ENCODE data around the gene NSD2.

NSD2 gene

DNA sequence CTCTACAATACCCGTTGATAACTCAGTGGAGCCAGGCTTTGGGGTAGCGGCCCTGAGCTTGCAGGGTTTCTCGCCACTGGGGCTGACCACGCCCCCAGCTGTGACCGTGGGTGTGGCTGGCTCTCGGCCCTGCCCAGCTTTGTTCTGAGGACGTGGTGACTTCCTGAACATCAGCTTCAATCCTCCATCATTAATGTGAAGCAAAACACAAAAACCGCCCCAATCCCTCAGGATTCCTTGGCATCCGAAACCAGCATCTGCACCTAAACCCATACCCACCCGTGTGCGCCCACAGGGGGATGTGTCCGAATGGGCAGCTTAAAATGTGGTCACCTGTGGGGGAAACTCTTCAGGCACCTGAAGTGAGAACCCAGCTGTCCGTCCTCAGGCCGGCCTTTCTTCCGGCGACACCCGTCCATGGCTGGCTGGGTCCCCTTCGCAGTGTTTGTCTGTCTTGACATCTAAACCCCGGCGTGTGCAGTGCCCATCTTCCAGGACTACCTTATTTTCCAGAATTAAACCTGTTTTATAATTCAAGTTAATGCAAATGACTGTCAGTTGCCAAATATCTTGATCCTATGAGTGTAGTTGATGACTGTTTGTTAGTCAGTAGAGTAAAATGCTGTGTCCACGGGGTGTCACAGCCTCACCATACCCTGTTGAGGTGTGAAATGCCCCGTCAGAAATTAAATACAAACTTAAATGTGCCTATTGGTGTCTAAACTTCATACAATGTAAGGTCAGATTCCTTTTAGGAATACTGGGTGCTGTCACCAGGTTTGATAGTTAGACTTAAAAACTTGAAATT, 110.3 kb downstream of the NSD2 start:
- H3K9ac ChIP-seq (ENCODE audit: low read length) = no peak overlapping the region
- no peaks in the 10 kb centered on the region for H3K27me3 ChIP-seq (ENCODE audit: control insufficient read depth, insufficient read depth, low read length)
- H3K36me3 ChIP-seq (ENCODE audit: control insufficient read depth, insufficient read depth, low read length) = peaks cover 96% of the 10 kb centered on the region
- H3K9me3 ChIP-seq (ENCODE audit: control insufficient read depth, insufficient read depth, low read depth, low read length) = no peaks in the 10 kb centered on the region
- H3K4me3 ChIP-seq (ENCODE audit: low read depth, low read length) = no peak overlapping the region
- H3K4me1 ChIP-seq (ENCODE audit: control insufficient read depth, insufficient read depth, low read length) = no peaks in the 10 kb centered on the region
- no peak overlapping the region for H3K27ac ChIP-seq (ENCODE audit: low read depth, low read length)

DNA sequence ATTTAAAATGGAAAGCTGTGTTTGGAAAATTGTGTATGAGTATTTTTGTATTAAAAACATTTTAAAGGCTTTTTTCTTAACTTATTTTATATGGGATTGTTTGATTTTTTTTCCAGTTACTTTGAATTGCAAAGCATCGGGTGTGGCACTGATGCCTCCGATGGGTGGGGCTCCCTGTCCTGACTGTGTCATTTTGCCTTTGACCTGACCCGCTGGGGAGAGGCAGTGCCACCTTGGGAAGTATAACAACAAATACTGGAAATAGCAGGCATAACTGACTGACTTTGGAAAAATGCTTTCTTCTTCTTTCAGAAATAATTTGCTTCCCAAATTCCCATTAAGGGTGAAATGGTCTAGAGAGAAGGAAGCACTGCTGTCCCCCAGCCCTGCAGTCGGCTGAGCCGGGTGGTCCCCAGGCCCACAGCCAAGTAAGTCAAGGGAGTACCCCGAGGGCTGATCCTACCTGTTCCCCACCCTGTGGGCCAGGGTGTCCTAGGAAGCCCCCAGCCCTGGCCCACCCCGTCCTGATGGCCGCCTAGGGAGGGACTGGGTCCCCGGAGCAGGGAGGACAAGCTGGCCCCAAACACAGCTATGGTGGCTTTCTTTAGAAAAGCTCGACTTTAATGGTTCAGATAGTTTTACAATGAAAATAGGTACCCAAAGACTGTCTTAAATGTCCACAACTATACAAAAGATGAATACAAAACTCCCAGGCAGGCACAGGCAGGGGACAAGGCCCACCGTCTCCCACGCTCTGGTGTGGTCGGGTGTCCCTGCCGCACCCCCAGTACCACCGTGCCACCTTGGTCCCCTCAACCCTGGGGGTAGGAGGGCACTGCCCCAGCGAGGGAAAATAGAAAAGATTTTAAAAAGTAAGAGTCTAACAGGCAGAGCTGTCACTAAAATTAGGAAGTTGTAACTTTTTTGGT, 111.2 kb downstream of the NSD2 start:
- Histone ChIP-seq H3K9ac (ENCODE audit: low read length) (no peak overlapping the region), H3K4me1 (ENCODE audit: control insufficient read depth, insufficient read depth, low read length) (no peaks in the 10 kb centered on the region), H3K27ac (ENCODE audit: low read depth, low read length) (no peak overlapping the region), H3K9me3 (ENCODE audit: control insufficient read depth, insufficient read depth, low read depth, low read length) (no peaks in the 10 kb centered on the region), H3K4me3 (ENCODE audit: low read depth, low read length) (no peak overlapping the region), H3K27me3 (ENCODE audit: control insufficient read depth, insufficient read depth, low read length) (no peaks in the 10 kb centered on the region), H3K36me3 (ENCODE audit: control insufficient read depth, insufficient read depth, low read length) (peaks cover 96% of the 10 kb centered on the region)

DNA sequence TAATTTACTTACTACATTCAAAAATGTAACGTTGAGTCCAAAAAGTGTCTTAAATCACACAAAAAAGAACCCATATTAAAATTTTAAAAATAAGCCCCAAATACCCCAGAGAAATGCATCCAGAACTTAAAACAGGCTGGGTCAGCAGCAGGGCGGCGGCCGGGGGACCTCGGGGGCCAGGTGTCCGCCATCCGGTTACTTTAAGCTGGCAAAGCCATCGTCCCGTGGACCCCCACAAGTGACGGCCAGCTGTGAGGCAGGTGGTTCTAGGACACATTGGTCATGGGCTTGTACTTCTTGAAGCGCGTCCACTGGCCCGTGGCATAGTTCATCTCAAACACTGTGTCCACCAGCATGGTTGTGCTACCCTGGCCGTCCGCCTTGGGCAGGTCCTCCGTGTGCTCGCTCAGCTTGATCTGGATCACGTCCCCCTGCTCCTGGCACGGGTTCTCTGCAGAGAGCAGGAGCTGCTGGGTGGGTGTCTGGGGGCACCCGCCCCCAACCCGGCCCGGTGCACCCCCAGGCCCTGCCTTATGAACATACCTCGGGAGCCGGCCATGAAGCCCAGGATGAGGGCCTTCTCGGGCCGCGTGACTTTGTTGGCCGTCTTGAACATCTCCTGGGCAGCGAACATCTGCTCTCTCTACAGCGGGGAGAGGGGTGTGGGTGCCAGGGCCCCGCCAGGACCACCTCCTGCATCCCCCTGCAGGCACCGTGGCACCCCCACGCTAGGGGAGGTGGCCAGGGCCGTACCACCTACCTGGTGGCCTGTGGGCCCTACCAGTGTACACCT, 112.1 kb downstream of the NSD2 start:
- no peaks in the 10 kb centered on the region for H3K4me1 ChIP-seq (ENCODE audit: control insufficient read depth, insufficient read depth, low read length)
- H3K9me3 ChIP-seq (ENCODE audit: control insufficient read depth, insufficient read depth, low read depth, low read length) = no peaks in the 10 kb centered on the region
- no peaks in the 10 kb centered on the region for H3K27me3 ChIP-seq (ENCODE audit: control insufficient read depth, insufficient read depth, low read length)
- no peak overlapping the region for H3K27ac ChIP-seq (ENCODE audit: low read depth, low read length)
- H3K4me3 ChIP-seq (ENCODE audit: low read depth, low read length) = no peak overlapping the region
- no peak overlapping the region for H3K9ac ChIP-seq (ENCODE audit: low read length)
- H3K36me3 ChIP-seq (ENCODE audit: control insufficient read depth, insufficient read depth, low read length) = peaks cover 98% of the 10 kb centered on the region

DNA sequence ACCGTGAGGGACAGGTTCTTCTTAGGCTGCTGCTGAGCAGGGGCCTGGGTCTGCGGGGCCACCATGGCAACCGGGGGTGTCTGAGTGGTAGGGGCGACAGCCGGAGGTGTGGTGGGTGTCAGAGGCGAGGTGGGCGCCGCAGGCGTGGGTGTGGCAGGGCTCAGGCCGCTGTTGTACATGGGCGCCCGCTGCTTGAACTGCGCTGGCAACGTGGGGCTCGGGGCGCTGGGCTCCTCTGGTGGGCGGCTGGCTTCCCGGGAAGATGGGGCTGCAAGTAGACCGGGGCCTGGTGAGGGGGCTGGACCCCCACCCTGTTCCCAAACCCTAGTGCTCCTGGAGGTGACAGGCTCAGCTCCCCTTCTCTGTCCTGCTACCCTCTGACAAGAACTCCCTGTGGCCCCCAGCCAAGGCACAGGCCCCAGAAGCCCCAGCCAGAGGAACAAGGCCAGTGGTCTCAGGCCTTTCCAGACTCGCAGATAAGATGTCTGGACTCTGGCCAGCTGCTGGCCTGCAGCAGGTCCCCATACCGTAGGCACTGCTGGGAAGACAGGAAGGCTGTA, 112.7 kb downstream of the NSD2 start:
- no peak overlapping the region for H3K27ac ChIP-seq (ENCODE audit: low read depth, low read length)
- no peak overlapping the region for H3K9ac ChIP-seq (ENCODE audit: low read length)
- no peaks in the 10 kb centered on the region for H3K27me3 ChIP-seq (ENCODE audit: control insufficient read depth, insufficient read depth, low read length)
- no peaks in the 10 kb centered on the region for H3K4me1 ChIP-seq (ENCODE audit: control insufficient read depth, insufficient read depth, low read length)
- H3K36me3 ChIP-seq (ENCODE audit: control insufficient read depth, insufficient read depth, low read length) = peaks cover 97% of the 10 kb centered on the region
- no peaks in the 10 kb centered on the region for H3K9me3 ChIP-seq (ENCODE audit: control insufficient read depth, insufficient read depth, low read depth, low read length)
- no peak overlapping the region for H3K4me3 ChIP-seq (ENCODE audit: low read depth, low read length)

DNA sequence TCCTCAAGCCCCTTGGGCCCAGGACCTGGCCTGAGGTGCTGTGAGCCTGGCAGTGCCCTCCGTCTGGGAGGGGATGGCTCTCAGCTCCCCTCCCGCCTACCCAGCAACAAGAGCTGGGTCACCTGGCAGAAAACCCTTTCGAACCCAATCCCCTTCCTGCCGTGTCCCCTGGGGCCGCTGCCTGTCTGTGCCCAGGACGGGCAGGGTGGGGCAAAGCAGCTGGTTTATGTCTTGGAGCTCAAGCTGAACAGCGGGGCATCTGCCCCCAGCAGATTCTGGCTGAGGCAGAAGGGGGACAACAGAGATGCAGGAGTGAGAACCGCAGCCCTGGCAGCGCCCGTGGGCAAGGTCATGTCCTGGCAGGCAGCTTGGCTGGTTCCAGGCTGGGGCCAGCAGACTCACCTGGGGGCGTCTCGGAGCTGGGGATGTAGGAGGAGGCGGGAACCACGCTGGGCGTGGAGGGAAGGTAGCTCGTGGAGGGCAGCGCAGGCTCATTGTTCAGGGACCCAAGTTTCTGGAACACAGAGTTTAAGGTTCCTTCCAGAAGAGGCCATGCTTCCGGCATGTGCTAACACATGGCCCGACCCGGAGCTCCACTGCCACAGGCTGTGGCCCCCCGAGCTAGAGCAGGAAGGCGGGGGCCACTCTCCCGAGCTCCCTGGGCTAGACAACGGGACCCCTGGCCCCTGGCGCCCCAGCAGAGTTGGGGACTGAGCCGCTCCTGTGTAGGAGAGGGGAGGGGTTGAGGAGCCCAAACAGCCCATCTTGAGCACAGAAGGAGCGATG, 113.4 kb downstream of the NSD2 start:
- Histone ChIP-seq H3K27me3 (ENCODE audit: control insufficient read depth, insufficient read depth, low read length) (no peaks in the 10 kb centered on the region), H3K36me3 (ENCODE audit: control insufficient read depth, insufficient read depth, low read length) (peaks cover 97% of the 10 kb centered on the region), H3K9me3 (ENCODE audit: control insufficient read depth, insufficient read depth, low read depth, low read length) (no peaks in the 10 kb centered on the region), H3K27ac (ENCODE audit: low read depth, low read length) (no peak overlapping the region), H3K4me1 (ENCODE audit: control insufficient read depth, insufficient read depth, low read length) (no peaks in the 10 kb centered on the region), H3K4me3 (ENCODE audit: low read depth, low read length) (no peak overlapping the region), H3K9ac (ENCODE audit: low read length) (no peak overlapping the region)

DNA sequence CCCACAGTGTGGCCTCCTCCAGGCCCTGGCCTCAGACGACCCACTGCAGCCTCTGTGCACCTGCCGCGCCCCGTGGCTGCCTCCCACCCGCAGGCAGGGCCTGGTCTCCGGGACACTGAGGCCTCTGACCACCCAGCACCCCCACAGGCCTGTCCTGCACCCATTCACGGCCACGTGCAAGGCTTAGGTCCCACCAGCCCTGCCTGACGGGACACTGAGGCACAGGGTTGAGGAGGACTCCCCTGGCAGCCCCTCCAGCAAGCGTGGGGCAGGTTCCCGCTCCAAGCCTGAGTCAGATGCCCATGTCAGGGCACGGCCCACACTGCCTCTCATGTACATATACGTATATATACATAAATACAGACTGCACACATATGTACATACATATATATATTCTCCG, 114.1 kb downstream of the NSD2 start:
- Histone ChIP-seq H3K36me3 (ENCODE audit: control insufficient read depth, insufficient read depth, low read length) (peaks cover 97% of the 10 kb centered on the region), H3K27ac (ENCODE audit: low read depth, low read length) (no peak overlapping the region), H3K9ac (ENCODE audit: low read length) (no peak overlapping the region), H3K4me3 (ENCODE audit: low read depth, low read length) (no peak overlapping the region), H3K27me3 (ENCODE audit: control insufficient read depth, insufficient read depth, low read length) (no peaks in the 10 kb centered on the region), H3K9me3 (ENCODE audit: control insufficient read depth, insufficient read depth, low read depth, low read length) (no peaks in the 10 kb centered on the region), H3K4me1 (ENCODE audit: control insufficient read depth, insufficient read depth, low read length) (no peaks in the 10 kb centered on the region)

DNA sequence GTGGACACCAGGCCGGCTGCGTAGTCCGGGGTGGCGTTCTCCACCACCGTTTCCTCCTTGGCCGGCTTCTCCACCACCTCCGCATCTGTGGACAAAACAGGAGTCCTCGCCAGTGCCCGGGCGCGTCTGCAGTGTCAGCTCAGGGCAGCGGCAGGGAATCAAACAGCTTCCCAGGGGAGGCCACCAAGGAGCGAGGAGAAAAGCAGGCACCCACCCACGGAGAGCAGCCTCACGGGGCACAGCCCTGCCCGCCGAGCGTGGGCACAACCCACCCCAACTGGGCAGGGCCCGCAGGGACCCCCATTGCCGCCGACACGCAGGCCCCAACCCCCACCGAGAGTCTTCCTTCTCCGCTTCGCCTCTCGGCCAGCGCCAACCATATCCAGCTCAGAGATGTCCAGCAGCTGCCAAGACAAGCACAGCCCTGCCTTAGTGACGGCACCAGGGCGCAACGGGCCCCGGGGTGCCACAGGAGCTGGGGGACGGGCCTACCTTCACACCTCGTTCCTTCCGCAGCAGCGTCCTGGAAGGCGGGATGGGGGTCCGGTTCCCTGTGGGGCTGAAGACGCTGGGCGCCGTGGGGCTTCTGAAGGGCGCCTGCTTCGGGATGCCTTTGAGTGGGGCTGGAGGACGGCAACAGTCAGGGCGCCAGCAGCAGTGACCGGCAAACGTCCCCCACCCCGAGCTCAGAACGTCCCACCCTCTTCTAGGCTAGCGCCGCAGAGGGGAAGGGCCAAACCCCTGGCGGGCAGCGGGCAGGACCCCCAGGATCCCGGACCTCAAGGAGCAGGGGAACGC, 114.8 kb downstream of the NSD2 start:
- Histone ChIP-seq H3K9me3 (ENCODE audit: control insufficient read depth, insufficient read depth, low read depth, low read length) (no peaks in the 10 kb centered on the region), H3K27ac (ENCODE audit: low read depth, low read length) (no peak overlapping the region), H3K4me1 (ENCODE audit: control insufficient read depth, insufficient read depth, low read length) (no peaks in the 10 kb centered on the region), H3K4me3 (ENCODE audit: low read depth, low read length) (no peak overlapping the region), H3K36me3 (ENCODE audit: control insufficient read depth, insufficient read depth, low read length) (peaks cover 94% of the 10 kb centered on the region), H3K9ac (ENCODE audit: low read length) (no peak overlapping the region), H3K27me3 (ENCODE audit: control insufficient read depth, insufficient read depth, low read length) (no peaks in the 10 kb centered on the region)

DNA sequence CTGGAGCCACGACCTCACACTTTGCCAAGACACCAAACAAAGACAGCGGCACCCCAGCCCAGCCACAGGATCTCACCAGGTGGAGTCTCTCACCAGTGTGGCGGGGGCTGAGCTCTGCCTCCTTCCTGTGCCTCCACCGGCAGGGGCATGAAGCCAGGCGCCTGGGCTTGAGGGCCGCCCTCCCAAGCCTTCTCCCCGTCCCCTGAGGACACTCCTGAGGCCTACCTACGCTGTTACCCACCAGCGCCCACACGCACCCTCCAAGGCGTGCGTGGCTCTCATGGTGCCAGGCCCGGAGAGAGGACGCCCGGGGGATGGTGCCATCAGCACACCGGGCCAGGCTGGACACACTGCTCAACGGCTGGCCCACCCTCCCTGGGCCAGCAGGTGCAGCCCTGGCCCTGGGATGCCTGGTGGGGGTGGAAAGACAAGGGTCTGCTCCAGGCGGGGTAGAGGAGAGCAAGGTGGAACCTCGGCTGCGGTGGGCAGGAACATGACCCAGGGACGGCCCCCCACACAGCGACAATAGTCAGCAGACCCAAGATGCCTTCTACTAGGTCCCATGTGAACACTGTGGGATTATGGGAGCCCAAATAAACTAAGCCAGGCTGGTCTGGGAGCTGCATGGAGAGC, 115.5 kb downstream of the NSD2 start:
- peaks cover 93% of the 10 kb centered on the region for H3K36me3 ChIP-seq (ENCODE audit: control insufficient read depth, insufficient read depth, low read length)
- no peak overlapping the region for H3K27ac ChIP-seq (ENCODE audit: low read depth, low read length)
- no peak overlapping the region for H3K9ac ChIP-seq (ENCODE audit: low read length)
- no peaks in the 10 kb centered on the region for H3K27me3 ChIP-seq (ENCODE audit: control insufficient read depth, insufficient read depth, low read length)
- H3K9me3 ChIP-seq (ENCODE audit: control insufficient read depth, insufficient read depth, low read depth, low read length) = no peaks in the 10 kb centered on the region
- no peaks in the 10 kb centered on the region for H3K4me1 ChIP-seq (ENCODE audit: control insufficient read depth, insufficient read depth, low read length)
- H3K4me3 ChIP-seq (ENCODE audit: low read depth, low read length) = no peak overlapping the region

DNA sequence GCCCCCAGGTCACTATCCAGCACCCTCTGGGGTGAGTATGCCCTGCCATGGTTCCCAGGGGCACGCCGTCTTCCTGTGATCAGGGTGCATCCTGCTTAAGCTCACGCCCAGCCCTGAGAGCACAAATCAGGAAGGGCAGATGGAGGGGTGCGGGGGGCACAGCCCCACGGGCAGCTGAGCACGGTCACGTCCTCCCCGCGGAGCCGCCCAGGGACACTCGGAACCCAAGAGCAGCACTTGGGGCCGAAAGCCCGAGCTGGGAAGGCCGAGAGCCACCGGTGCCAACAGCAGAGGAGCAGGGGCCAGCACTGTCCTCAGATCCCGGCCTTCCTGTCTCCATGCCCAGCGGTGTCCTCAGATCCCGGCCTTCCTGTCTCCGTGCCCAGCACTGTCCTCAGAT, 116.1 kb downstream of the NSD2 start:
- Histone ChIP-seq H3K27ac (ENCODE audit: low read depth, low read length) (no peak overlapping the region), H3K9me3 (ENCODE audit: control insufficient read depth, insufficient read depth, low read depth, low read length) (no peaks in the 10 kb centered on the region), H3K9ac (ENCODE audit: low read length) (no peak overlapping the region), H3K27me3 (ENCODE audit: control insufficient read depth, insufficient read depth, low read length) (no peaks in the 10 kb centered on the region), H3K36me3 (ENCODE audit: control insufficient read depth, insufficient read depth, low read length) (peaks cover 87% of the 10 kb centered on the region), H3K4me1 (ENCODE audit: control insufficient read depth, insufficient read depth, low read length) (peaks cover 2% of the 10 kb centered on the region; the same call in 1 of the 2 replicates), H3K4me3 (ENCODE audit: low read depth, low read length) (no peak overlapping the region)

Measured in HUES6 (cell line).